Naive B cell (primary cell): ENCODE measurements around the gene HK3. TPM values are rescaled to one million over a fixed set of nuclear protein-coding genes. Genes with fewer than 3 reads are reported as not detected.

Source experiments
- ATAC-seq, 2 donors: fragments of 150-1000 bp; cut with Tn5 transposase; 2 replicates each; pipeline ENCODE4 v1.10.0; 2021; ENCODE audit warnings: low read depth in 2 of 2, mild to moderate bottlenecking in 2 of 2, moderate library complexity in 2 of 2
- DNase-seq: peaks from one replicate; pipeline ENCODE4 v3.0.0; 2022
- H3K27ac Mint-ChIP-seq, 6 donors: one replicate each; pipeline ENCODE4 v1.8.0; 2020 to 2022; ENCODE audit warnings: mild to moderate bottlenecking in 6 of 6, mixed read lengths in 6 of 6, moderate library complexity in 5 of 6, inconsistent platforms in 2 of 6
- H3K27me3 Mint-ChIP-seq, 3 donors: one replicate each; pipeline ENCODE4 v1.8.0; 2021 to 2022; ENCODE audit warnings: mixed read lengths in 3 of 3, mild to moderate bottlenecking in 1 of 3
- H3K36me3 Mint-ChIP-seq, 2 donors: one replicate each; pipeline ENCODE4 v1.8.0; 2020 to 2022; ENCODE audit warnings: mixed read lengths in 2 of 2, inconsistent platforms in 1 of 2, mild to moderate bottlenecking in 1 of 2
- H3K4me1 Mint-ChIP-seq, 3 donors: one replicate each; pipeline ENCODE4 v1.8.0; 2020 to 2022; ENCODE audit warnings: mixed read lengths in 3 of 3, inconsistent platforms in 1 of 3, mild to moderate bottlenecking in 1 of 3, moderate library complexity in 1 of 3
- H3K4me3 Mint-ChIP-seq, 8 donors: one replicate each; pipeline ENCODE4 v1.8.0; 2020 to 2022; ENCODE audit warnings: mild to moderate bottlenecking in 8 of 8, mixed read lengths in 8 of 8, moderate library complexity in 8 of 8, inconsistent platforms in 2 of 8
- H3K9me3 Mint-ChIP-seq, 7 donors: one replicate each; pipeline ENCODE4 v1.8.0; 2020 to 2022; ENCODE audit warnings: mixed read lengths in 7 of 7, mild to moderate bottlenecking in 5 of 7, inconsistent platforms in 2 of 7, moderate library complexity in 1 of 7
- polyA plus RNA-seq, 6 donors: library from polyadenylated mRNA; unstranded; fragments of 300-500 nt; fragmentation: Illumina TruSeq; gene quantifications; one replicate each; pipeline ENCODE4 v1.2.3, GENCODE V29; 2021; ENCODE audit warnings: low read depth in 6 of 6

Gene HK3
- polyA plus RNA-seq, 6 donors from 2014 or later = 0.16 to 1.3 (median 0.32) TPM; not detected in 1

GRCh38 chr5:176854164-176854563 is 45.0 kb downstream of the HK3 start:
- Mint-ChIP-seq H3K4me1 (no peaks in the 10 kb centered on the region), H3K27me3 (peaks cover 24 to 57% (median 44%) of the 10 kb centered on the region in 3 donors), H3K27ac (no peak overlapping the region), H3K9me3 (peaks cover 0 to 6% (median 1%) of the 10 kb centered on the region in 7 donors), H3K36me3 (no peaks in the 10 kb centered on the region), H3K4me3 (peak overlapping the region in 1 of 8 donors; percentile 16)
- DNase-seq (no peak), ATAC-seq (no peak)

DNA sequence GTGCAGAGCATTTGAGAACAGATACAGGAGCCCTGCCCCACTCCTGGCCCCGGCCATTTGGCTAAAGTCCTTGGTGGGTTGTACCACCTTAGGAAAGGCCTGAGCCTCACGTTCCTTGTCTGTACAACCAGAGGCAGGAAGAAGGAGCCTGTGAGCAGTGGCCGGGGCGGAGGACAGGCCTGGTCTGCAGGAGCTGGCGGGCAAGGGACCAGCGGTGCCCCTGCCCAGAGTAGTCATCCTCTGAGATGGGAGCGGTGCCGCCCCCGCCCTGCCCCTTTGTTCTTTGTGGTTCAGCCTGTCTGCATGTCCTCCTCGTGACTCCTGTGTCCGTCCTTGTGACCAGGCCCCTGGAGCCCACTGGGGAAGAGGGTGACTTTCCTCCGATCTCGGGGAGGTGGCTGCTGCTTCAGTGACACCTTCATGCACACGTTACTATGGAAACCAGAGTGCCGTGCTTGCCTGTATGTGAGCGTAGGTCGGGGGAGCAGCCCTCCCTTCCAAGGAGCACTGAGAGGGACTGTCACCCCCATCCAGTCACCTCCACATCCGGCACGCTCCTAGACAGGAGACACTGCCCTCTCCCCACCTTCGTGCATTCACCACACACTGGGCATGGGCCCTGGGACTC is 45.9 kb downstream of the HK3 start:
- Mint-ChIP-seq H3K4me1 (no peaks in the 10 kb centered on the region), H3K36me3 (no peaks in the 10 kb centered on the region), H3K4me3 (peak overlapping the region in 1 of 8 donors; percentile 47), H3K27me3 (peaks cover 20 to 53% (median 47%) of the 10 kb centered on the region in 3 donors), H3K27ac (peak overlapping the region in 1 of 6 donors; percentile 12), H3K9me3 (peaks cover 0 to 4% (median 1%) of the 10 kb centered on the region in 7 donors)
- no peak for DNase-seq
- no peak for ATAC-seq

DNA sequence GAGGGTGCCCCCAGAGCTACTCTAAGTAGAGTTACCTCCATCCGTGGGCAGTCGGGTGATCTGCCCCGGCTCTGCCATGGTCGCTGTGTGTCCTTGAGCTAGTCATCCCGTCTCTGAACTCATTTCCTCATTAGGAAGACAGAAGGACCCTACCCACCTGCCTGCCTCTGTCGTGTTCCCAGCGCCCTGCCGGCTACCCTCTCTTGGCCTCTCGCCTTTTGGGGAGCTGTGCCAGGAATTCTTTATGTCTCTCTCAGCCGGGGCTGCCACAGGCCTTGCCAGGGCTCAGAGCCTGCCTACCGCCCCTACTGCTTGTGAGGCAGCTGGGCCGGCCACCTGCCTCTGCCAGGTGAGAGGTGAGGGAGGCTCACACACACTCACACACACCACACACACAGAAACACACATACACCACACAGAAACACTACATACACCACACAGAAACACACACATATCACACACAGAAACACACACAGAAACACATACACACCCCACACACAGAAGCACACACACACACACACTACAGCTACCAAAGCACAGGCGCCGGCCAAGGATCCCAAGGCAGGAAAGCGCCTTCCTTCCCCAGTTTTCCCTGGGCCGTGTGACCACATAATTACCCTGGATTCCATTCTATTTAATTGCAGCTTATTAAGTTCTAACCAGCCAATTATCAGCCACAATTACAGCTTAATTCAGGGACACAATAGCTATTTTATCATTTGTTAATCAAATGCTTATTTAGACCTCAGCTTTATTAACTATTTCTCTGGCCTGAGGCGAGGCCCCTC is 47.1 kb downstream of the HK3 start:
- no peaks in the 10 kb centered on the region for H3K36me3 Mint-ChIP-seq
- H3K27ac Mint-ChIP-seq = no peak overlapping the region
- no peaks in the 10 kb centered on the region for H3K4me1 Mint-ChIP-seq
- H3K27me3 Mint-ChIP-seq = peaks cover 17 to 49% (median 45%) of the 10 kb centered on the region in 3 donors
- no peak for ATAC-seq
- no peaks in the 10 kb centered on the region for H3K9me3 Mint-ChIP-seq
- DNase-seq = no peak
- no peak overlapping the region for H3K4me3 Mint-ChIP-seq

- H3K9me3 Mint-ChIP-seq = no peaks in the 10 kb centered on the region
- H3K4me3 Mint-ChIP-seq = no peak overlapping the region
- ATAC-seq = no peak
- H3K27me3 Mint-ChIP-seq = peaks cover 17 to 51% (median 38%) of the 10 kb centered on the region in 3 donors
- H3K27ac Mint-ChIP-seq = no peak overlapping the region
- H3K36me3 Mint-ChIP-seq = no peaks in the 10 kb centered on the region
- DNase-seq = no peak
- H3K4me1 Mint-ChIP-seq = no peaks in the 10 kb centered on the region
Observed at GRCh38 chr5:176851380-176851779, 47.8 kb downstream of the HK3 start.

- ATAC-seq (no peak), DNase-seq (no peak)
- Mint-ChIP-seq H3K27me3 (peaks cover 21 to 59% (median 45%) of the 10 kb centered on the region in 3 donors), H3K27ac (no peak overlapping the region), H3K4me3 (no peak overlapping the region), H3K36me3 (no peaks in the 10 kb centered on the region), H3K9me3 (no peaks in the 10 kb centered on the region), H3K4me1 (no peaks in the 10 kb centered on the region)
Observed at GRCh38 chr5:176850371-176851245, 48.5 kb downstream of the HK3 start.

- Mint-ChIP-seq H3K9me3 (peaks cover 0 to 2% (median 0%) of the 10 kb centered on the region in 7 donors), H3K4me3 (no peak overlapping the region), H3K27ac (no peak overlapping the region), H3K27me3 (peaks cover 23 to 57% (median 47%) of the 10 kb centered on the region in 3 donors), H3K36me3 (no peaks in the 10 kb centered on the region), H3K4me1 (no peaks in the 10 kb centered on the region)
- ATAC-seq = no peak
- DNase-seq = no peak
Observed at GRCh38 chr5:176849611-176850227, 49.4 kb downstream of the HK3 start.

DNA sequence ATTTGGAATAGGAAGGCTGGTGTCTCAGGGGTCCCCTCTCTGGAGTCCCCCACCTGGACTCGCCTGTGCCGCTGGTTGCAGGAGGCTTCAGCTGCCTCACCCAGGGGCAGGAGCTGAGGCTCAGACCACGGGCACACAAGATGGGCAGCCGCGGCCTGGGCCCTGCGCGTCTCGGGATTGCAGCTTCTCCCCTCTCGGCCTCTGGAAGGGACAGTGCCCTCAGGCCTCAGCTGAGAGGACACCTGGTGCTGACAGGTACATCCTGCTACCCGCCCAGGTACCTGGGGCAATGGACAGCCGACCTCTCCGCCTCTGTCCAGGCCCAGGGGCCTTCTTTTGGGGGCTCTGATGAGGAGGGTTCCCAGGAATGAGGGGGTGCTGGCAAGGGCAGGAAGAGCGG is 50.5 kb downstream of the HK3 start:
- no peak overlapping the region for H3K27ac Mint-ChIP-seq
- H3K4me1 Mint-ChIP-seq = no peaks in the 10 kb centered on the region
- no peak for DNase-seq
- H3K36me3 Mint-ChIP-seq = no peaks in the 10 kb centered on the region
- H3K9me3 Mint-ChIP-seq = peaks cover 0 to 2% (median 0%) of the 10 kb centered on the region in 7 donors
- H3K4me3 Mint-ChIP-seq = no peak overlapping the region
- ATAC-seq = no peak
- peaks cover 14 to 58% (median 41%) of the 10 kb centered on the region in 3 donors for H3K27me3 Mint-ChIP-seq

DNA sequence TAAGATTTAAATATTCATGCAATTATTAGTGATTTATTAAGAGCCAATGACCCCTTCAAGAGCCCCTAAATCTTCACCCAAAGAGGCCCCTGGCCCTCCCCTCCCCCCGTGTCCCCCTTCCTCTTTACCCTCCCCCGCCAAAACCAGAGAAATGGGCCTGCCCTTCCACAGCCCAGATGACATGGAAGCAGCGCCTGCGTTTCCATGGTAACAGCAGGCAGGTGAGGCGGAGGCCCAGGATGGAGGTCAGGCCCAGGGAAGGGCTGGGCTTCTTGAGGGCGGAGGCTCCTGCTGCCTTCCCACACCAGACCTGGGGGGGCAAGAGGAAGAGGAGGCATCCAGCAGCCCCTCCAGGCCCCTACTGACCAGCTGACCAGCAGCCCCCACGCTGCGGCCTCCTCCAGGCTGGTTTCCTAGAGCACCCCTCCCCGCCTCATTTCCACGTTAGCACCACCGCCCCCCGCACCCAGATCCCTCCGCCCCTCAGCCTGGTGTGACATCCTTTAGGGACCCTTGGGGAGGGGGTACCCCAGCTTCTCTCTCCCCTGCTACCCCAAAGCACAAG is 51.3 kb downstream of the HK3 start:
- no peak for DNase-seq
- peaks cover 14 to 56% (median 40%) of the 10 kb centered on the region in 3 donors for H3K27me3 Mint-ChIP-seq
- no peak for ATAC-seq
- H3K4me1 Mint-ChIP-seq = no peaks in the 10 kb centered on the region
- no peak overlapping the region for H3K27ac Mint-ChIP-seq
- H3K36me3 Mint-ChIP-seq = no peaks in the 10 kb centered on the region
- H3K9me3 Mint-ChIP-seq = peaks cover 0 to 2% (median 0%) of the 10 kb centered on the region in 7 donors
- H3K4me3 Mint-ChIP-seq = no peak overlapping the region

DNA sequence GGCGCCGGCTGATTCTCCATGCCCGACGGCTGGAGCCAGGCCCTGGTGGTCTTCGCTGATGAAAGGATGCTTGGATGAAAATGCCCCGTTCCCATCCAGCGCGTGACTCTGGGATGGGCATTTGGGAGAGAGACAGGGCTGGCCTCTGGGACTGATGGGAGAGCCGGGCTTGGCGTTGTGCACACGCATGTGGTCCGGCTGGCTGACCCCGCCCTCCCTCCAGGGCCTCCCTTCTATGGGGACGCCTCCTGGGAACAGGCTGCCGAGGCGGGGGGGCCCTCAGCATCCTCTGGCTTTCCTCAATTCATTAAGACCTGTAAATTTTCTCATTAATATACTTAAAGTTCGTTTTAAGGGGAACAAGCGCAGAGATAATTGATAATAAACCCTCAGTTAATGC is 52.0 kb downstream of the HK3 start:
- ATAC-seq = no peak
- Mint-ChIP-seq H3K36me3 (no peaks in the 10 kb centered on the region), H3K27me3 (peaks cover 16 to 53% (median 42%) of the 10 kb centered on the region in 3 donors), H3K27ac (peak overlapping the region in 1 of 6 donors; percentile 28), H3K4me3 (no peak overlapping the region), H3K9me3 (peaks cover 0 to 2% (median 0%) of the 10 kb centered on the region in 7 donors), H3K4me1 (no peaks in the 10 kb centered on the region)
- no peak for DNase-seq

DNA sequence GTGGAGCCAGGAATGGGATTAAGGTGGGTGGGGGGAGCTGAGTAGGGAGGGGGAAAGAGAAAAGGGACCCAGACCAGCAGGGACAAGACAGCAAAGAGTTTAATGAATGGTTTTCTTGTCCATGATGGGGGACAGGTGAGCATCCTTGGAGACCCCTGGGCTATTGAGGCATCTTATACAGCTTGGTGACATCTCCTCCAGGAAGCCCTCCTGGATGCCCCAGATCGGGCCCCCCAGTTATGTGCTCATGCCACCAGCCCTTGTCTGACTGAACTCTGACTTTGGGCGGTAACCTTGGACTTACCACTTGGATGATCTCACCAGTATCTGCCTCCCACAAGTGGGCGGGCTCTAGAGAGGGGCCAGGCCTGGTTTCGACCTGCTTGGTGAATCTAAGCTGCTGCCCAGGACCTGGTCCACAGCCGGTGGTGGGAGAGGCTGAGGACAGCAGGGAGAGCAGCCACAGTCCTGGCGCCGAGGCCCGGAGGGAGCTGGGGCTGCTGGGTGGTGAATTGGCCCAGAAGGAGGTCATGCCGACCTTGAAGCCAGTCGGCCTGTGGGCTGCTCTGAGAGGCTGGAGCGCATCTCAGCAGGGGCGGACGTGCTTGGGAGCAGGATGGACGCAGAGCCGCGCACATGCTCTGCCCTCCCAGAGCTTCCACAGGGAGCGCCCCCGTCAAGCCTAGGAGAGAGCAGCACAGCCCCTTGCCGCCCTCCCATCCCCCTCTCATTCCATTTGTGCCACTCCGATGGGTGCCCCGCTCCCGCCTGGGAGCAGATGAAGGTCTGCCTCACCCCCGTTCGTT is 52.6 kb downstream of the HK3 start:
- no peaks in the 10 kb centered on the region for H3K36me3 Mint-ChIP-seq
- H3K27ac Mint-ChIP-seq = no peak overlapping the region
- ATAC-seq = no peak
- H3K9me3 Mint-ChIP-seq = peaks cover 0 to 2% (median 0%) of the 10 kb centered on the region in 7 donors
- no peak overlapping the region for H3K4me3 Mint-ChIP-seq
- H3K4me1 Mint-ChIP-seq = no peaks in the 10 kb centered on the region
- H3K27me3 Mint-ChIP-seq = peaks cover 14 to 53% (median 43%) of the 10 kb centered on the region in 3 donors
- no peak for DNase-seq

GRCh38 chr5:176845392-176845713 is 53.8 kb downstream of the HK3 start:
- Mint-ChIP-seq H3K9me3 (peaks cover 0 to 2% (median 0%) of the 10 kb centered on the region in 7 donors), H3K27me3 (peaks cover 16 to 60% (median 44%) of the 10 kb centered on the region in 3 donors), H3K4me1 (no peaks in the 10 kb centered on the region), H3K4me3 (peak overlapping the region in 1 of 8 donors; percentile 57), H3K36me3 (no peaks in the 10 kb centered on the region), H3K27ac (no peak overlapping the region)
- DNase-seq (no peak), ATAC-seq (no peak)

DNA sequence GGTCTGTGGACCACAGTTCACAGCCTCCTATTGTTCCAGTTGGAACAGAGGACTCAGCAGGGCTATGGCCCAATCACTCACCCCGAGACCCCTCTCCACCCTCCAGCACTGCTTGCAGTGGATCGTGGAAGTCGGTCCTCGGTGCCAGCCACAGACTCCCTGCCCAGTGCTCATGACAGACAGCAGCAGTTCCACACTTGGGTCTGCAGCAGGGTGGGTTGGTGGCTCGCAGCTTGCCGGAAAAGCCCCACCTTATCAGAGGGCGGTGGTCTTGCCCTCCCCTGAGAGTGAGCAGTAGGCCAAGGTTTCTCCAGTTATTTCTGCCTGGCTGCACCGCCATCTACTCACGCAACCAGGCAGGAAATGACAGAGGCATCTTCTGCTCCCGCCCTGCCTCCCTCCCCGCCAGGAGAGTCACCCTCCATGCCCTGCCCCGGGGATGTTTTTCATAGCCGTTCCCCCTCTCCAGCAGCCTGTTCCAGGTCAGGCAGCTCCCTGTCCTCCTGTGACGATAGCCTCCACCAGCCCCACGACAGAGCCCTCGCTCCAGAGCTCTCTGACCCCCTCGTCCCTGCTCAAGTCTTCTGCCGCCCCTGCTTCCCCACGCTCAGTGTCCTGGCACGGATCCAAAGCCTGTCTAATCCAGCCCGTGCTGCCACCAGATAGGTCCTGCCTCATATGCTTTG is 54.3 kb downstream of the HK3 start:
- ATAC-seq (no peak), DNase-seq (no peak)
- no peaks in the 10 kb centered on the region for H3K36me3 Mint-ChIP-seq
- no peak overlapping the region for H3K27ac Mint-ChIP-seq
- H3K4me1 Mint-ChIP-seq = peaks cover 0 to 3% (median 0%) of the 10 kb centered on the region in 3 donors
- H3K4me3 Mint-ChIP-seq = no peak overlapping the region
- H3K27me3 Mint-ChIP-seq = peaks cover 16 to 62% (median 44%) of the 10 kb centered on the region in 3 donors
- peaks cover 0 to 2% (median 0%) of the 10 kb centered on the region in 7 donors for H3K9me3 Mint-ChIP-seq
